Fibroblast of skin of left quadriceps (primary cell): Measurements from ENCODE around the gene CAMK2D.

ENCODE experiments used
- DNase-seq, 2 experiments: peaks; one replicate each; pipeline ENCODE4 v3.0.0-alpha.2; 2013; ENCODE audit warnings: low read depth in 2 of 2

The CAMK2D gene

DNA sequence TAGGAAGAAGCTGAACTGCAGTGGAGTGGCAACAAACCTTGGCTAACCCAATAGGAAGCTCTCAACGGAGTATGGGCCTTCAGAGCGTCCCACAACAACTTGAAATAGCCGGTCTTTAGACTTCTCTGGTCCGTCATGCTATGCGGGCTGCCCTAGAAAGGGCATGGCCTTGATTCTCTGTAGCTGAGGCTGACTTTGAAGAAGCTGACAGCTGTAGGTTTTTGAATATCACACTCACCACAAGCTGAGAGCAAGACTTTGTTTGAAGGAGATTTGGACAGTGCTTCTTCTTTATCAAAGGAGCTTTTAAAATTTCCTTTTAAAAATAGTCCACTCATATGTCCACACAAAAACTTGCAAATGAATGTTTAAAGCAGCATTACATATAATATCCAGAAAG, 322.9 kb downstream of the CAMK2D start:
- no peak for DNase-seq

DNA sequence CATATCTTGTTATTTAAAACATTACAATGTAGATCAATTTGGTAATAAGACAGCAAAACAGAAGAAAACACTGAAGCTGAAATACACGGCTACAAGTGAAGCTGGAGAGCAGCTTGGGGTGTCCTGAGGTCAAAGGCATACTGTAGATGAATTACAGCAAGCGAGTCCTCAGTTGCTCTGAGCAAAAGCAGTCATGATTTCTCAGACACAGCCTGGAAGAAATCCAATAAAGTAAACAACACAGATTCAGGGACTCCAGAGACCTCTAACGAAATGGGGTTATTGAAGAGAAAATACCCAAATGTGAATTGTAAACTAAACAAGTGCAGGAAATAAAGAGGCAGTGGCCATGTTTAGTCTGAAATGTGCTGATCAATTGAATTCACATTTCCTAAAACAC, 324.4 kb downstream of the CAMK2D start:
- DNase-seq = no peak

DNA sequence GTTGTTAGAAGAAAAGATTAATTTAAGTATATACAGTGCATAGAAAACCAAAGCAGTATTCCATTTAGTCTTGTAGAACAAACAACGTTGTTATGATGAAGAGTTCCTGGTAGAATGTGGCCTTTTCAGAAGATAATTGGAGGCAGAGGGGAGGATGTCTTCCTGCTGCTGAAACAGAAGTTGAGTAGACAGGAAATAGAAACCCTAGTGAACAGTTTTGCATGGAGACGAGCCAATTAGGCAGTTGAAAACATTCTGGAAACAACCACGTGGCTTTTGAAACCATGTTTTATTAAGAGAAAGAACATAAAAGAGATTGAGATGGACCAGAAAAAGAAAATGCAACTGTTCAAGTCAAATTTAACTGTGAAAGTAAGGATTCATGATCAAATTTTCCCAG, 325.2 kb downstream of the CAMK2D start:
- peak; percentile 74 to 77 for DNase-seq

DNA sequence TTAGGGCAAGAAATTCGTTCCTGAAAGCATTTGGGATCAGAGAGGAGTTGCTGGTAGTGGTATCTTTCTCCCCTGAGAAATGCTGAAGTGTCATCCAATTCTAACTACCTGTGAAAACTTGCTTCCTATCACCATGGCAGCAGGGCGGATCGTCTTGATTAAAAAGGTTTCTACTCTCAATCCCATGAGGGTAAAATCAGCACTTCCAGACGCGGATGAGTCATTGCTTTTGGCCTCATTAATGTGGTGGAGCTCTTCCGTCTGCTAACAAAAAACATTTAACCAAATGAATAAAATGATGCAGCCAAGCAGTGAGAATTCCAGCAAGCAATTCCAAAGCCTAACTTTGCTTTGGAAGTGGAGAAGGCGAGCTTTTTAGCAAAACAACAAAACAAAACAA, 325.6 kb downstream of the CAMK2D start:
- DNase-seq = peak; percentile 87 to 89

DNA sequence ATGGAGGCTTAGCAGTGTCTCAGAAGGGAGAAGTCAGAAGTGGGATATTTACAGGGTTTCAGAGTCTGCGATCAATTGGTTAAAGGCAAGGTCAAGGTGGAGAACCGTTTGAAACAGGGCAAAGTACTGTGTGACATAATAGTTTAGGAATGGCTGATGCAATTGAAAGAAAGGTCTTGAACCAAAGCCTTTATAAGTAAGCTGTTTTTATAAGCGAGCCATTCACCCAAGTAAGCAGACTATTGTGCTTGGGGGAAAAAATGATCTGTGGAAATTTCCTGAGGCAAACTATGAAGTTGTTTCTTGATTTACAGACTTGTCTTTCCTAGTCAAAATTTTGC, 327.3 kb downstream of the CAMK2D start:
- no peak for DNase-seq

DNA sequence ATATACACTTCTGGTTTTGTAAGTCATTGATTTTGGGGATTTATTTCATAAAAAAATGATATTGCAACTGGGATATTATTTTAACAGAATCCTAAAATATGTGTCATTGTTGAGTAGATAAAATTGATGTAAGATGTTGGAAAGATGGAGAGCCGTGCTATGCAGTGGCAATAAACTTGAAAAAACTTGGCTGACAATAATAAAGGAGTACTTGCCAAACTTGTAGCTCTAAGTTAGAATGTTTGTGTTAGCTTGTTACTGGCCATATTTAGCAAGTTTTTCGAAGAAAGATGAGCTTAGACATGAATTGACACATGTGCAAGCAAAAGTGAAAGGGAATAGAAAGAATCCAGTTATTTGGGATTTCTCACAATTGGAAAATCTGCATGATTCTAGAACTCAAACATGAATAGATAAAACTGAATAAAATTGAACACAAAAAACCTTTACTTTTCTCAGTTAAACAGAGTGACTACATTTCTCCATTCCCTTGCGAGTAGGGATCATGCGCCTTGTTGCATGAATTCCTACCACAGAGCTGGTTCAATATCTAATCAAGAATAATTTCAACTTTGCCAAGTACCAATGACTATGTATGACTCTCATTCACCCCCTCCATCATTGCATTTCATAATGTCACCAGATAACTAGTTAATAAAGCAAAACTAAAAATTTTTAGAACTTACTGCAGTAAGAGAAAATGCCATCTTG, 327.8 kb downstream of the CAMK2D start:
- peak in 1 of 2 experiments; percentile 47 for DNase-seq

DNA sequence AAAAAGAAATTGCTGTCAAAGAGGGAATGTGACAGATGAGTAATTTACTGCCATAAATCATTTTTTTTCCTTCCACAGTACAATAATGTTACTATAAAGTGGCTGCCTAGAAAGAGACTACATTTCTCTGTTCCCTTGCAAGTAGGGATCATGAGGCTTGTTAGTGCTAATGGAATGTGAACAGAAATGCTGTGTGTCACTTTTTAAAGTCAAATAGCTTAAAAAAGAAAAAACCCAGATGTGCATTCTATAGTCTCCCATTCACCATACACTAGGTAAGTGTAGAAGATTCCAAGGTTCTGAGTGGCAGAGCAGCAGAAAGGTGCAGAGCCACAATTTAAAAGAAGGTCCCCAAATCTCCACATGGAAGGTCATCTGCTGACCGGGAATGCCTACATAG, 328.4 kb downstream of the CAMK2D start:
- no peak for DNase-seq

DNA sequence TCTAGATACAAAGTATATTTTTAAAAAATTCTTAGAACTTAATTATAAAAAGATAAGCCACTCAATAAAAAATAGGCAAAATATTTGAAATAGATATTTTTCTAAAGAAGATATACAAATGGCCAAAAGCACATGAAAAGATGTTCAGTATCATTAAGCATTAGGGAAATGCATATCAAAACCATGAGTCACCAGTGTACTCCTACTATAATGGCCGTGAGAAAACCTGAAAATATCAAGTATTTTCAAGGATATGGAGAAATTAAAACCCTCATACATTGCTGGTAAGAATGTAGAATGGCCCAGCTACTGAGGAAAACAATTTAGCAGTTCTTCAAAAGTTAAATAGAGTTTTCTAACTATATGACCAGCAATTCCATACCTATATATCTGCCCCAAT, 337.9 kb downstream of the CAMK2D start:
- DNase-seq = no peak

DNA sequence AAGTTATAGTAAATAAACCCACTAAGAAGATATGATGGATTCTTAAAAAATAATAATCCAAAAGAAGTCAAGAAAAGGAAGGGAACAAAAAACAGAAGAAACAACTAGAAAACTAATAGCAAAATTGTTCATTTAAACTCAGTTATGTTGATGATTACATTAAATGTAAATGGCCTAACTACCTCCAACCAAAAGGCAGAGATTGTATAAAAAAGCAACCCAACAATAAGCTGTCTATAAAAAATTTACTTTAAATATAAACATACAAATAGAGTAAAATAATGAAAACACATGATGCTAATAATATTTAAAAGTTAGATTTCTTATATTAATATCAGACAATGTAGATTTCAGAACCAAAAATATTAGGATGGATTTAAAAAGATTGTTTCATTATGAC, 340.6 kb downstream of the CAMK2D start:
- no peak for DNase-seq

DNA sequence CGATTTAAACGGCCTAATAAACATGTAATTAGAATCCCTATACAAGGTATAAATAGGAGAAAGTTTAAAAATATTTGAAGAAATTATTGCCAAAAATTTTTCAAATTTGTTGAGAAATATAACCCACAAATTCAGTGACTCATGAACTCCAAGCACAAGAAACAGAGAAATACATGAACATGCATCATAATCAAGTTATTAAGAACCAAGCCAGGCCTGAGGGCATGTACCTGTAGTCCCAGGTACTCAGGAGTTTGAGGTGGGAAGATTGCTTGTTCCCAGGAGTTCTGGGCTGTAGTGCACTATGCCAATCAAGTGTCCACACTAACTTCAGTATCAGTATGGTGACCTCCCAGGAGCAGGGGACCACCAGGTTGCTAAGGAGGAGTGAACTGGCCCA, 341.9 kb downstream of the CAMK2D start:
- DNase-seq = no peak

DNA sequence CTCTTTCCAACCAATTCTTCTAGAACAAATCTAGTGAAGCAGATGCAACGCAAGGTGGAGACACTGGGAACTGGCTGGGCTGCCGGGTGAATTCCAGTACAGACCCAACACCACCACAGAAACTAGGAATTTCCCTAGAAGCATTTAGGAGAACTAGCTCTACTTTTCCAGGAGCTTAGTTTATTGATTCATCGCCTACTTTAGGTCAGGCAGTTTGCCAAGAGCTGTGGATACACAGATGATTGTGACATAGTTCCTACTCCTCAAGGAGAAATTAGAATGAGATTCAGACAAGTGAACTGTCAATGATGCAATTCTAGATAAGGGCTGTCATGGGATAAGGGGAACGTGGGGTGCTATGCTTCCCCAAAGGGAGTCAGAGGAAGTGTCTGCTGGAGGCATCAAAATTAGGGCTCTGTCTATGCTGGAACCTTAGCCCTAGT, 350.0 kb downstream of the CAMK2D start:
- DNase-seq = peak; percentile 91 to 92

DNA sequence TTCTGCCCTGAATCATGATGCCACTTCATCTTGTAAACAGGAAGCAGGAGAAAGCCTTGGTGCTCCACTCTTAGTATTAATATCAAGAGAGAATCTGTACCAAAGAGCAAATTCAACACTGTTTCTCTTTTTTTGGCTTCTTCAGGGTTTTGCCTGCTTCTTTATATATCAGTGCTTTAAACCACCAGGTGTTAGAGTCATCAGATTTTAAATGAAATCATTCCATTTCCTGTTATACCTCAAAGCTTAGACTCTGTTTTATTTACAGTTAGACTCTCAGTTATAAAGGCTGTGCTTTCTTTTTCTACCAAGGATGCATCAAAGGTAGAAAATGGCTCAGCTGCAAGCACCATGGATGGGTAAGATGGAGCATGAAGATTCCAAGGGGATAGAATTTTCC, 350.9 kb downstream of the CAMK2D start:
- no peak for DNase-seq

DNA sequence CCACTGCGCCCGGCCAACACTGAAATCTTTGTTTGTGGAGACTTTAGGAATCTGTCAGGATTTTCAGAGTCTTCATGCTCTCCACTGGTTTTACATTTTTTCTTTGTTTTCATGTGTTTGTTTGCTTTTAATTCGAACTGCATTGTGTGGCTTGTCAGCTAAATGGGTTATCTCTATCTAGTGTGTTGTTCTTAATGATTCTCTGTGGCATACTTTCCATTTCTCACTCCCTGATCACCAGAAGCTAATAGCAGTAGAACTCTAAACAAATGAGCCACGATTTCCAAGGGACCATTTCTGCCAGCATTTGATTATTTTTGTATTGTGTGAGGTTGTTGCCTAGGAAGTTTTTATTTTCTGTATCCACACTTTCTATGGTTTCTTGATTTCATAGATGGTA, 352.4 kb downstream of the CAMK2D start:
- no peak for DNase-seq

DNA sequence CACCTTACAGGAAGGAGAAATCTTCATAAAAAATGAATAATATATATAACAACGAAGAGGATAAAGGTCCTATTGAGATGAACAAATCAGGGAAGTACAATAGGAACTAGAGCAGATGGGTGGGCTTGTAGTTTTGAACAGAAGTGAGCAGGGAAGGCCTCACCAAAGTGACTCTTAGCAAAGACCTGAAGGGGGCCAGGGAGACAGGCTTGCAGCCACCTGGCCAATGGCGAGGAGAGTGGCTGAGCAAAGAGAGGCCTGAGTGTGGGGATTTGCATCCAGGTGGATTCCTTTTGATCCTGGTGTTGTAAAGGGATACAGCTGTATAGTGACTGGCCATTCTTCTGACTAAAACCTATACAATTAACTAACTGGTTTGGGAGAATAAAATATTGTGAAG, 354.1 kb downstream of the CAMK2D start:
- DNase-seq = no peak

DNA sequence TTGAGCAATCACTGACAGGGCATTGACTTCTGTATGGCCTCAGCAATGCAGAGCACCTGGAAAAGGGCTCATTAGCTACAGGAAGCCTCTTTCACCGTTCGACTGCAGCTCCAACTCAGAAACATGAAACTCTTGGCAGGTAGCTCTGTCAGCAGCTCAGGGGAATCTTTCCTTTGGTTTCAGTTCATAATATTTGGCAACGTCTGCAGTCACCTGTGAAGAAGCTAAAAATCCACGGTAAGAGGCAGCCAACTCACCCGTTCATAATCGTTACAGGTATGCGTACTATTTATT, 354.9 kb downstream of the CAMK2D start:
- DNase-seq = no peak

DNA sequence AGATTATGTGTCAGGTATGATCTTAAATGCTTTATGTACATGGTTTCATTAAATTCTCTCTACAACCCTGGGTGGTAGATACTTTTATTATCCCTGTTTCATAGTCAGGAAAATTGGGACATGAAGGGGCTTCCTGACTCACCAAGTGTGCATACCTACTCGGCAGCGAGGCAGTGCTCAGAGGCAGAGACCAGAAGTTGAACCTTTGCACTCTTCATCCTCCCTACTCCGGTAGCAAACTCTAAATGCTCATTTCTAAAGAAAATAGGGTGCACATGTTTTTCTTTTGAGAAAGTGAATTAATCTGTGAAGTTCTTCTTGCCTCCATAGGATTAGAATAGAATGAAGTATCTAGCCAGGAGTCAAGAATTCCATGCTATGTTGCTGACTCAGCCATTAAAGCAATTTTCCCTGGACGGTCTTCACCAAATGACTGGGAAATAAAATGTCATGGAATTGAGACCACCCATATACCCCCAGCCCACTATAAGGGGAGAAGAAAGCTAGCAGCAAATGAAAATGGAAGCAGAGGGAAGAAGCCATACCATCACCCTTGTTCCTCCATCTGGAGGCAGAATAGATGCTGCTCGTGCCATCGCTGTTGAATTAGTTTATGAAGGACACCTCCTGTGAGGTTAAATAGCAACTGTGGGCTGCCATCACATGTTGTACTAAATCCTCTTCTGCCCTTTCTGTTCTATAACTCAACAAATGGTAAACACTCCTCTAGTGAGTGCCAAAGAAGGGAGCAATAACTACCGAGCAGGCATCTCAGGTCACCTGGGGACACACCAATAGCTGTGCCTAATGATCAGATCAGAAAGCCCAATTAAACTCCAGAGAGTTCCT, 355.4 kb downstream of the CAMK2D start:
- no peak for DNase-seq

DNA sequence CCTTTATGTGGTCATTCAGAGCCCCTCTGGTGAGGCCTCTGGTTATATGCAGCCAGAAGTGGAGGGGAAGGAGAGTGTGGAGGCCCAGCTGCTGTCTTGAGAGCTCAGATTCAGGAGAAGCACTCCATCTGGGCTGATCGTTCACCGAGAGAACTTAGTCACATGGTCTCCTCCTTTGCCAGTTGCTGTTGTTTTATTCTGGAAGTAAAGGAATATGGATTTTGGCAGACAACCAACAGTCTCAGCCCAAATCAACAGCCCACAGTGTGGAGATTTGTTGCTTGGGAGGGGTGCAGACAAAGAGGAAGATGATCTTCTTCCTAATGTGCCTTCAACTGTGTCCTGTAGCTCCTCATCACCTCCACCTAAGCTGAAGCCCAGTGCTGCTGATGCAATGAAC, 356.7 kb downstream of the CAMK2D start:
- no peak for DNase-seq

DNA sequence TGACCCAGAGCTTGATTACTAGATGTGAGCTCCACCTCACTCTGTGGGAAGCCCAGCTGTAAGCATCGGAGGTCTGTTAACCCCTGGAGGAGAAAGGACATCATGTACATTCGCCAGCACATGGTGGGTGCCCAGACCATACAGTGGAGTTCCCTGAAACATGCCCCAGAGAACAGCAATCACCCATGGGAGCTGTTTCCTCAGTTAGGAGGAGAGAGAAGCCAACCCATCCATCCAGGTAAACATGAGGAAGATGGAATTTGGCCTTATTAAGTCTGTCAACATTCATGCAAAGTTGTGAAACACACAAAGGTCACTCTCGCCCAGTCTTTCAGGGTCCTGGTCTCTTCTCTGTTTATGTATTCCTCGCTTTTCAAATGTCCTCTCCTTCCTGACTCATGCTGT, 357.4 kb downstream of the CAMK2D start:
- no peak for DNase-seq
